ENCODE results near the gene UBE2Q1.
A peak's percentile ranks its signal among the peaks of the same experiment; 100 is the strongest.
"Not testable (repeated sequence)": the region's sequence is repeated elsewhere in the genome, so short reads cannot be mapped to it uniquely, and the experiment has no call there.

Gene UBE2Q1

GRCh38 chr1:154549202-154549770 is 9.2 kb downstream of the UBE2Q1 start:
- ATAC-seq: no peak

GRCh38 chr1:154548028-154548427 is 10.4 kb downstream of the UBE2Q1 start:
- ATAC-seq: no peak

- no peak for ATAC-seq
These were observed 11.2 kb downstream of the UBE2Q1 start for GRCh38 chr1:154547105-154547732.

- peak; percentile 63 to 83 for ATAC-seq
These were observed 12.0 kb downstream of the UBE2Q1 start for GRCh38 chr1:154546264-154547063.

- no peak for ATAC-seq
These were observed 17.2 kb downstream of the UBE2Q1 start for GRCh38 chr1:154541231-154541630.

GRCh38 chr1:154539486-154540483 is 18.7 kb downstream of the UBE2Q1 start:
- ATAC-seq: no peak

GRCh38 chr1:154536570-154536969 is 21.9 kb downstream of the UBE2Q1 start:
- no peak for ATAC-seq

- ATAC-seq: no peak
These were observed 24.3 kb downstream of the UBE2Q1 start for GRCh38 chr1:154533952-154534844.

- not testable (repeated sequence) for ATAC-seq
These were observed 26.5 kb downstream of the UBE2Q1 start for GRCh38 chr1:154531950-154532349.

GRCh38 chr1:154529308-154529707 is 29.2 kb downstream of the UBE2Q1 start:
- no peak for ATAC-seq

GRCh38 chr1:154527192-154527591 is 31.3 kb downstream of the UBE2Q1 start:
- ATAC-seq: no peak

GRCh38 chr1:154524881-154525280 is 33.6 kb downstream of the UBE2Q1 start:
- ATAC-seq: no peak

GRCh38 chr1:154521695-154522094 is 36.8 kb downstream of the UBE2Q1 start:
- no peak for ATAC-seq

GRCh38 chr1:154520333-154520732 is 38.1 kb downstream of the UBE2Q1 start:
- no peak for ATAC-seq

- no peak for ATAC-seq
These were observed 38.9 kb downstream of the UBE2Q1 start for GRCh38 chr1:154519591-154519991.

GRCh38 chr1:154517661-154518060 is 40.8 kb downstream of the UBE2Q1 start:
- ATAC-seq: no peak

GRCh38 chr1:154514066-154514553 is 44.4 kb downstream of the UBE2Q1 start:
- no peak for ATAC-seq

GRCh38 chr1:154512760-154513159 is 45.7 kb downstream of the UBE2Q1 start:
- ATAC-seq: no peak

GRCh38 chr1:154503898-154504297 is 54.6 kb downstream of the UBE2Q1 start:
- no peak for ATAC-seq

- ATAC-seq: no peak
These were observed 55.7 kb downstream of the UBE2Q1 start for GRCh38 chr1:154502744-154503115.

- ATAC-seq: peak in 1 of 2 donors; percentile 21
These were observed 56.3 kb downstream of the UBE2Q1 start, which contains the start of the genes SHE and TDRD10 for GRCh38 chr1:154502066-154502743. Gene SHE (minus strand): TSS chr1:154502412. CDS start chr1:154502026, 386 bp downstream. Gene TDRD10 (plus strand): TSS chr1:154502219. CDS start chr1:154506904, 4,685 bp downstream.
